Progenitor cell of endocrine pancreas (in vitro differentiated cells): ENCODE measurements around the gene SDK2. TPM values are rescaled to one million over a fixed set of nuclear protein-coding genes. Genes with fewer than 3 reads are reported as not detected.
"Not testable (repeated sequence)": the region's sequence is repeated elsewhere in the genome, so short reads cannot be mapped to it uniquely, and the experiment has no call there.

Source experiments
- DNase-seq: peaks from one replicate; pipeline ENCODE4 v3.0.0; 2021; ENCODE audit warnings: low spot score; ENCODE audit not compliant: unreplicated experiment
- H3K27ac Mint-ChIP-seq: 2 replicates; pipeline ENCODE4 v1.8.0; 2021; ENCODE audit warnings: mild to moderate bottlenecking, moderate library complexity, mixed read lengths
- H3K27me3 Mint-ChIP-seq: 2 replicates; pipeline ENCODE4 v1.8.0; 2021; ENCODE audit warnings: mixed read lengths
- H3K36me3 Mint-ChIP-seq: 2 replicates; pipeline ENCODE4 v1.8.0; 2022; ENCODE audit warnings: mixed read lengths; ENCODE audit not compliant: insufficient read depth
- H3K4me1 Mint-ChIP-seq: 2 replicates; pipeline ENCODE4 v1.8.0; 2021; ENCODE audit warnings: low read depth, mixed read lengths
- H3K4me3 Mint-ChIP-seq: 2 replicates; pipeline ENCODE4 v1.8.0; 2021; ENCODE audit warnings: low read depth, mild to moderate bottlenecking, moderate library complexity, mixed read lengths
- H3K9me3 Mint-ChIP-seq: 2 replicates; pipeline ENCODE4 v1.8.0; 2021; ENCODE audit warnings: low read depth, mixed read lengths
- total RNA-seq: library from RNA; stranded (reverse); gene quantifications from 2 replicates; pipeline ENCODE4 v1.2.1, GENCODE V29; 2021
- TF ChIP-seq, protein P1 (sequence below): fragments of 200-600 bp; sonication (generic); IDR thresholded peaks from one replicate; pipeline ENCODE4 v1.5.0; 2021; ENCODE audit warnings: antibody characterized with exemption, mild to moderate bottlenecking; ENCODE audit not compliant: unreplicated experiment

The SDK2 gene
- total RNA-seq, 1 donor from 2014 or later: 6.7 TPM

DNA sequence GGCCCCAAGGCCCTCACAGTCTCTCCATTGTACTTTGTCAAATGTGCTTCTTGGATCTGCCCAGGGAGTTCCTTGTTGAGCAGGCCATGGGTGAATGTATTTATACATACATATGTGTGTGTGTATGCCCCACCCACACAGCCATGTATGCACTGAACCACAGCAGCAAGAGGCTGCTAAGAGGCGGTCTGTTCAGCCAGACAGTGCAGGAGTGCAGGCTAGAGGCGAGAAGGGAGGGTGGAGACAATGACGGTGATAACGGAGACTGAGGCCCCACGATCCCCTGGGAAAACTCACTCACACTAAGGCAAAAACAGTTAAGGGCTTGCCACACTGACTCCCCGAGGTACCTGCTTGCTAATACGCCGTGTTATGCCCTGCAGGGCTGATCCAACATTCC is 181.4 kb downstream of the SDK2 start:
- no peaks in the 10 kb centered on the region for H3K4me1 Mint-ChIP-seq
- TF ChIP-seq, protein P1, sequence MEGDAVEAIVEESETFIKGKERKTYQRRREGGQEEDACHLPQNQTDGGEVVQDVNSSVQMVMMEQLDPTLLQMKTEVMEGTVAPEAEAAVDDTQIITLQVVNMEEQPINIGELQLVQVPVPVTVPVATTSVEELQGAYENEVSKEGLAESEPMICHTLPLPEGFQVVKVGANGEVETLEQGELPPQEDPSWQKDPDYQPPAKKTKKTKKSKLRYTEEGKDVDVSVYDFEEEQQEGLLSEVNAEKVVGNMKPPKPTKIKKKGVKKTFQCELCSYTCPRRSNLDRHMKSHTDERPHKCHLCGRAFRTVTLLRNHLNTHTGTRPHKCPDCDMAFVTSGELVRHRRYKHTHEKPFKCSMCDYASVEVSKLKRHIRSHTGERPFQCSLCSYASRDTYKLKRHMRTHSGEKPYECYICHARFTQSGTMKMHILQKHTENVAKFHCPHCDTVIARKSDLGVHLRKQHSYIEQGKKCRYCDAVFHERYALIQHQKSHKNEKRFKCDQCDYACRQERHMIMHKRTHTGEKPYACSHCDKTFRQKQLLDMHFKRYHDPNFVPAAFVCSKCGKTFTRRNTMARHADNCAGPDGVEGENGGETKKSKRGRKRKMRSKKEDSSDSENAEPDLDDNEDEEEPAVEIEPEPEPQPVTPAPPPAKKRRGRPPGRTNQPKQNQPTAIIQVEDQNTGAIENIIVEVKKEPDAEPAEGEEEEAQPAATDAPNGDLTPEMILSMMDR: no peak
- no peaks in the 10 kb centered on the region for H3K9me3 Mint-ChIP-seq
- H3K36me3 Mint-ChIP-seq: no peaks in the 10 kb centered on the region
- H3K27ac Mint-ChIP-seq: no peak overlapping the region
- DNase-seq: no peak
- H3K4me3 Mint-ChIP-seq: no peak overlapping the region
- peaks cover 5% of the 10 kb centered on the region for H3K27me3 Mint-ChIP-seq

DNA sequence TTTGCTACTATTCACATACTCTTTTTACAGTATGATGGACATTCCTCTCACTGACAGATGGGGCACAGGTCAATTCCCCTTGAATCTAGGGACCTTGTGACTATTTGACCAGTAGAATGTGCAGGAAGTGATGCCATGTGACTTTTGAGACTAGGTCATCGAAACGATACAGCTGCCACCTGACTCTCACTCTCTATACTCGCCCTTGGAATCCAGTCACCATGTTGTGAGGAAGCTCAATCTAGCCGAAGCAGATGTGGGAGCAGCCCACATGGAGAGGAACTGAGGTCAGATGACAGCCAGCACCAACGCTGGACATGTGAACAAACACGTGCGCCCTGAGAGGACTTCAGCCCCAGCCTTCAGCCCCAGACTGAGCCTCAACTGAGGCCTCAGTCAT is 184.3 kb downstream of the SDK2 start:
- Mint-ChIP-seq H3K4me1 (no peaks in the 10 kb centered on the region), H3K4me3 (no peak overlapping the region), H3K27ac (no peak overlapping the region), H3K36me3 (no peaks in the 10 kb centered on the region), H3K9me3 (no peaks in the 10 kb centered on the region), H3K27me3 (peaks cover 5% of the 10 kb centered on the region)
- TF ChIP-seq, protein P1: no peak
- DNase-seq: no peak

DNA sequence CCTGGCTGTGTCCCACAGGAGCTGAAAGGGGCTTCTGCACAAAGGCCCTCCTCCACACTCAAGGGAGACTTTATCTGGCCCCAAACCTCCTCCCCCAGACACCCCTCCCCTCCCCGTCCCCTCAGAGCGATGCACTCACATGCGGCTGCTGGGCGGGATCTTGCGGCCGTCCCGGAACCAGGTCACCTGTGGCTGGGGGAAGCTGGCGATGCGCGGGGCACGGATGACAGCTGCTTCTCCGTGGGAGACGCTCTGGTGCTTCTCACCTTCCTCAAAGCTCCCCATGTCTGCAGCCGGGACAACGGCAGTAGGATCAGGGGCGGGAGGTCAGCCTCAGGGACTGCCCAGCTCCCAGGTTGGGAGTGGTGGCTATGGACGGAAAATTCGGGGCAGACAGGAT is 188.5 kb downstream of the SDK2 start:
- Mint-ChIP-seq H3K27ac (no peak overlapping the region), H3K27me3 (no peaks in the 10 kb centered on the region), H3K4me1 (no peaks in the 10 kb centered on the region), H3K9me3 (peaks cover 3% of the 10 kb centered on the region), H3K36me3 (peaks cover 1% of the 10 kb centered on the region), H3K4me3 (no peak overlapping the region)
- no peak for DNase-seq
- TF ChIP-seq, protein P1: no peak

DNA sequence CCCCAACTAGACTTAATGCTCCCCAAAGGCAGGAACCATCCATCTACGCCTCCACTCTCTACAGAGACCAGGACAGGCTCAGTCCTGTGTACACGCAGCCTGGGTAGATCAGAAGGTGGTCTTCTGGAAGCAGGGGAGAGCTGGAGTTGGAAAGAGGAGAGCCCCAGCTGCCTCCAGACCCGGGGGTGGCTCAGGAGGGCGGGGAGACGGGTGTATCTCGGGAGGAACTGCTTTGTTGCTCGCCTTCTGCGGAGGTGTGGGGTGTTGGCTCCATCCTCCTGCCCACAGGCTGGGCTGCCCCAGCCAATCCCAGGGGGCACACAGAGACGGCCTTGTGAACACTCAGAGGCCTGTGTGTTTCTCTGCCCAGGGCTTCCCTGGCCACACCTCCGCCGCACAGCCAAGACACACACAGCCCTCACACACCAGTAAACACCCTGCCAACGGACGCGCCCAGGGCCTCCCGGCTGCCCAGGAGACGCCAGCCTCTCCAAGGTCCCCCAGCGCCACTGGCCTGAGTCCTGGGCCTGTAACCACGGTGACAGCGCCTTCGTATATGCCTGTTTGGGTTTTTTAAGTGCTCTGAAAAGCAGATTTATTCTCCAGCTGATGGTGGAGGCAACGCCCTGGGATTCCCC is 189.1 kb downstream of the SDK2 start:
- H3K36me3 Mint-ChIP-seq: peaks cover 1% of the 10 kb centered on the region
- TF ChIP-seq, protein P1: no peak
- no peaks in the 10 kb centered on the region for H3K4me1 Mint-ChIP-seq

DNA sequence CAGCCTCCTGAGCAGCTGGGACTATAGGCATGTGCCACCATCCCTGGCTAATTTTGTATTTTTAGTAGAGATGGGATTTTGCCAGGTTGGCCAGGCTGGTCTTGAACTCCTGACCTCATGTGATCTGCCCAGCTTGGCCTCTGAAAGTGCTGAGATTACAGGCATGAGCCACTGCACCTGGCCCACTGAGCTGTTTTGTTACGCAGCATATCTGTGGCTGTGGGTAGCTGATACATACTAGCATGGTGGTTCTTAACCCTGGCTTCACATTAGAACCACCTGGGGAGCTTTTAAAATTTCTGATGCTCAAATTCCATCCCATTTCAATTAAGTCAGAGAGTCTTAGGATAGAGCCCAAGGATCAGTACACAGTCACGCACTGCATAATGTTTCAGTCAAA is 190.8 kb downstream of the SDK2 start:
- not testable (repeated sequence) for H3K4me3 Mint-ChIP-seq, DNase-seq, H3K27ac Mint-ChIP-seq, H3K27me3 Mint-ChIP-seq, H3K36me3 Mint-ChIP-seq, H3K9me3 Mint-ChIP-seq, H3K4me1 Mint-ChIP-seq

More for the DNA sequence above, 189.1 kb downstream of the SDK2 start:
- Mint-ChIP-seq H3K4me3 (no peak overlapping the region), H3K27me3 (no peaks in the 10 kb centered on the region), H3K27ac (no peak overlapping the region), H3K9me3 (peaks cover 3% of the 10 kb centered on the region)
- no peak for DNase-seq

DNA sequence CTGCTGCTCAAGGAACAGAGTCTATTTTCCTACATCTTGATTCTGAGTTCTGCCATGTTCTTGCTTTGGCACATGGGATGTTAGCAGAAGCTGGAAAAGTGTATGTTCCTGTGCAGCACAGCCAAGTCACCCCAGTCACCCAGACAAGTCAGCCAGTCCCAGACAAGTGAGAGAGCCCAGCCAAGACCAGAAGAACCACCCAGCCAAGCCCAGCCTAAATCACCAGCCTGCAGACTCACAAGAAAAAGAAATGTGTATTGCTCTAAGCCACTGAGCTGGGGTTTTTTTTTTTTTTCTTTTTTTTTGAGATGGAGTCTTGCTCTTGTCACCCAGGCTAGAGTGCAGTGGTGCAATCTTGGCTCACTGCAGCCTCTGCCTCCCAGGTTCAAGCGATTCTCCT is 191.2 kb downstream of the SDK2 start:
- peak overlapping the region; percentile 50 for H3K27ac Mint-ChIP-seq
- no peak overlapping the region for H3K4me3 Mint-ChIP-seq

More for the DNA sequence above, 191.2 kb downstream of the SDK2 start:
- no peak for DNase-seq
- Mint-ChIP-seq H3K36me3 (peaks cover 1% of the 10 kb centered on the region), H3K27me3 (no peaks in the 10 kb centered on the region), H3K4me1 (no peaks in the 10 kb centered on the region), H3K9me3 (peaks cover 3% of the 10 kb centered on the region)
- TF ChIP-seq, protein P1: no peak
